ENCODE measurements around the gene CABP1. TPM values are rescaled to one million over a fixed set of nuclear protein-coding genes. Genes with fewer than 3 reads are reported as not detected.

The CABP1 gene
- total and polyA plus RNA-seq, 11 donors, result 2.4 to 9.9 (median 3.8) TPM

DNA sequence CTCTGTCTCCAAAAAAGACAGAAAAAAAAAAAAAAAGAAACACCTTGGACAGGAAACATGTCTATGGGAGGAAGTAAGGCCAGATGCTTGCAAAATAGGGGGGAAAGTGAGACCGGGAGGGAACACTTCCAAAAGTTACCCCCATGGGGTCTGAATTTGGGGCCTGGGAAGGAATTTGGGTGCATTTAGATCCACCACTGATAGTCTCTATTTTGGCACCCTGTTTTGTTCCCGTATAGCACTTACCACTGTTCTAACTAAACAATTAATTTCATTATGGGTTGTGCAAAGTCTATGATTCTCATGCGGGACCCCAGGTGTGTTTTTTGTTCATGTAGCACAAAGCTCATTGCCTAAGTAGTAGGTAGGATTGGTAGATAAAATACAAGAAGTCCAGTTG, 45.1 kb downstream of the CABP1 start:
- TF ChIP-seq, protein P1, sequence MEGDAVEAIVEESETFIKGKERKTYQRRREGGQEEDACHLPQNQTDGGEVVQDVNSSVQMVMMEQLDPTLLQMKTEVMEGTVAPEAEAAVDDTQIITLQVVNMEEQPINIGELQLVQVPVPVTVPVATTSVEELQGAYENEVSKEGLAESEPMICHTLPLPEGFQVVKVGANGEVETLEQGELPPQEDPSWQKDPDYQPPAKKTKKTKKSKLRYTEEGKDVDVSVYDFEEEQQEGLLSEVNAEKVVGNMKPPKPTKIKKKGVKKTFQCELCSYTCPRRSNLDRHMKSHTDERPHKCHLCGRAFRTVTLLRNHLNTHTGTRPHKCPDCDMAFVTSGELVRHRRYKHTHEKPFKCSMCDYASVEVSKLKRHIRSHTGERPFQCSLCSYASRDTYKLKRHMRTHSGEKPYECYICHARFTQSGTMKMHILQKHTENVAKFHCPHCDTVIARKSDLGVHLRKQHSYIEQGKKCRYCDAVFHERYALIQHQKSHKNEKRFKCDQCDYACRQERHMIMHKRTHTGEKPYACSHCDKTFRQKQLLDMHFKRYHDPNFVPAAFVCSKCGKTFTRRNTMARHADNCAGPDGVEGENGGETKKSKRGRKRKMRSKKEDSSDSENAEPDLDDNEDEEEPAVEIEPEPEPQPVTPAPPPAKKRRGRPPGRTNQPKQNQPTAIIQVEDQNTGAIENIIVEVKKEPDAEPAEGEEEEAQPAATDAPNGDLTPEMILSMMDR (IDR thresholded peaks at IDR 0.05), result no peak
- TF ChIP-seq POLR2A (IDR thresholded peaks at IDR 0.05), result no peak
- 46 to 57% (median 50%) methylated on average over 3 of the region's 3 CpGs for WGBS, 4 donors
- intact Hi-C loops (cut with DNase I), result loop anchor here in 6 of 10 donors (2.0 to 5.0 kb wide), 3 partner anchors 31 to 38 kb away; no protein-coding TSS in a partner anchor
- ATAC-seq (no peak), DNase-seq (no peak)
- Histone ChIP-seq H3K4me3 (peak overlapping the region in 7 of 12 donors; percentile 82 to 98 (median 90)), H3K4me1 (peaks cover 0 to 48% (median 33%) of the 10 kb centered on the region in 12 donors), H3K27me3 (no peaks in the 10 kb centered on the region), H3K27ac (peak overlapping the region in 8 of 12 donors; percentile 90 to 97 (median 94)), H3K9me3 (no peaks in the 10 kb centered on the region), H3K36me3 (no peaks in the 10 kb centered on the region)

DNA sequence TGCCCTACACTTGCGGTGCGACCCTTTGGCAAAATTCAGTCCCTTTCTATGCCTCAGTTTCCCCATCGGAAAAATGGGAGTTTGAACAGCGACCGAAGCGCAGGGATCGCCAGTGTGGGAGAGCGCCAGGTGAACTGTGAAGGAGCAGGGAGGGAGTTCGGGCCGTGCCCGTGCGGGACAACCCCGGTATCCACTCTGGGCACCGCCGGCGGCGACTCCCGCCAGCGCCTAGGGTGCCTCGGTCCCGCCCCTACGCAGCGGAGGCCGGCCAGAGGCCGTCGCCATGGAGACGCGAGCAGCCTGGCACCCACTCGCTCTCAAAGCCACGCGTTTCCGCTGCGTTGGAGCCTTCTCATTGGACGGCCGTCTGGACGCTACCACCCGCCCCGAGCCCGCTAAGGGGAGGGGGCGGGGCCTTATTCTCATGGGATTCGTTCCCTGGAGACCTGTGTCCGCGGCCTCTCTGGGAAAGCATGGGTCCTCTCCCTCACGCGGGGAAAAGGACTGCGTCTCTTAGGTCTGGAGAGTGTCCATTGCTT, 45.8 kb downstream of the CABP1 start:
- no peaks in the 10 kb centered on the region for H3K9me3 ChIP-seq
- intact Hi-C loops (cut with DNase I), result loop anchor here in 8 of 10 donors (2.0 to 5.0 kb wide), 5 partner anchors 25 to 39 kb away; partner anchors contain the start of gene UNC119B (in 2 of the 8)
- DNase-seq, result peak; percentile 97 to 99 (median 99)
- TF ChIP-seq, protein P1 (IDR thresholded peaks at IDR 0.05), result no peak
- peak in 1 of 2 donors; percentile 70 for TF ChIP-seq POLR2A (IDR thresholded peaks at IDR 0.05)
- peak overlapping the region; percentile 68 to 98 (median 90) for H3K4me3 ChIP-seq
- H3K27ac ChIP-seq, result peak overlapping the region; percentile 82 to 97 (median 94)
- H3K27me3 ChIP-seq, result no peaks in the 10 kb centered on the region
- peak; percentile 91 to 95 (median 94) for ATAC-seq
- H3K36me3 ChIP-seq, result no peaks in the 10 kb centered on the region
- peaks cover 0 to 52% (median 40%) of the 10 kb centered on the region in 12 donors for H3K4me1 ChIP-seq
- WGBS, 4 donors, result 0 to 1% (median 1%) methylated on average over 31 to 46 of the region's 46 CpGs

DNA sequence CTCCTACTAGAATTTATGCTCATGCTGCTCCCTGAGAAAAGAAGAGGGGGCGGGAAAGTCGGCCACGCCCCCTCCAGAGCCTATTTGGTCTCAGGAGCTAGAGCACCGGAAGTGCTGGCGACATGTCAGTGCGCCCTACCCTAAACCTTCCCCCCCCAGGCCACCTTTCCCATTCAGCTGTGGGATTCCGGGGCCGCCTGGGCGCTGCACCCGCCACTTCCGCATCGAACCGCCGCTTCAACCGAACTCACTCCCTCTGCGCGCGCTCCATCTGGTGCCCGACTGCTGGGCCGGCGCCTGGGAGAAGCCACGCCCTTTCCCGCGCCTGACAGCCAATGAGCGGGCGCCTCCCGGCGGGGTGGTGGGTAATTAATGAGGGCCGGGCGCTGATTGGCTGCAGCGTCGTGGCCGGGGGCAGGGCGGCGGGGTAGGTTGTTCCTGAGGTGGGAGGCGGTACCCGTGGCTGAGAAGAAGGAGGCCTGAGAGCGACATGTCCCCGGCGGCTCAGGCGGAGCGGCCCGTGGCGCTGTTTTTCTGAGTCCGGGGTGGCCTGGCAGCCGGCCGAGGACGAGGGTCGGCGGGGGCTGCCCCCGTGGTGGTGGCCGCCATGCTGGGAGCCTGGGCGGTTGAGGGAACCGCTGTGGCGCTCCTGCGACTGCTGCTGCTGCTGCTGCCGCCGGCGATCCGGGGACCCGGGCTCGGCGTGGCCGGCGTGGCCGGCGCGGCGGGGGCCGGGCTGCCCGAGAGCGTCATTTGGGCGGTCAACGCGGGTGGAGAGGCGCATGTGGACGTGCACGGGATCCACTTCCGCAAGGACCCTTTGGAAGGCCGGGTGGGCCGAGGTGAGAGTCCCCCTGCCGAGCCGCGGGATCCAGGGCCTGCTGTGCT, 46.5 kb downstream of the CABP1 start, which contains the start of gene MLEC:
Gene MLEC, plus strand, starts transcription at position 460 of the 888 bp plus-strand sequence. Its CDS starts 148 bp downstream, at position 608.
- Histone ChIP-seq H3K4me1 (peaks cover 0 to 59% (median 46%) of the 10 kb centered on the region in 12 donors), H3K27me3 (no peaks in the 10 kb centered on the region), H3K27ac (peak within 1 kb of the TSS; percentile 84 to 97 (median 94)), H3K9me3 (no peaks in the 10 kb centered on the region), H3K4me3 (peak within 1 kb of the TSS; percentile 68 to 98 (median 90)), H3K36me3 (no peaks in the 10 kb centered on the region)
- WGBS, 4 donors, result 1% methylated on average over 29 to 84 of the region's 84 CpGs
- DNase-seq, result peak; percentile 99
- peak; percentile 89 to 95 (median 94) for ATAC-seq
- intact Hi-C loops (cut with DNase I), result loop anchor here in 8 of 10 donors (2.0 to 5.0 kb wide), 5 partner anchors 24 to 40 kb away; partner anchors contain the start of gene UNC119B (in 2 of the 8)
- TF ChIP-seq, protein P1 (IDR thresholded peaks at IDR 0.05), result peak in 9 of 12 donors; percentile 4 to 43 (median 13)
- peak in 1 of 2 donors; percentile 98 for TF ChIP-seq POLR2A (IDR thresholded peaks at IDR 0.05)
